ENCODE results near the gene NXF1. TPM values are rescaled to one million over a fixed set of nuclear protein-coding genes. Genes with fewer than 3 reads are reported as not detected.
A peak's percentile ranks its signal among the peaks of the same experiment; 100 is the strongest.

NXF1 gene
- total and polyA plus RNA-seq, 10 of the 15 experiments (the other 5 are each of a cell fraction or from before 2014, with no cell fraction given) = 20.7 to 84.9 (median 40.6) TPM

GRCh38 chr11:62840721-62841360 lies 35.6 kb upstream of the NXF1 start (continued):
- TF ChIP-seq NKRF (conservative IDR thresholded peaks at IDR 0.05) = 0 out of 2 replicates have a peak, but pooled peaks have one; percentile 14
- peak; percentile 66 for TF ChIP-seq SMARCA5 (IDR thresholded peaks at IDR 0.05)

DNA sequence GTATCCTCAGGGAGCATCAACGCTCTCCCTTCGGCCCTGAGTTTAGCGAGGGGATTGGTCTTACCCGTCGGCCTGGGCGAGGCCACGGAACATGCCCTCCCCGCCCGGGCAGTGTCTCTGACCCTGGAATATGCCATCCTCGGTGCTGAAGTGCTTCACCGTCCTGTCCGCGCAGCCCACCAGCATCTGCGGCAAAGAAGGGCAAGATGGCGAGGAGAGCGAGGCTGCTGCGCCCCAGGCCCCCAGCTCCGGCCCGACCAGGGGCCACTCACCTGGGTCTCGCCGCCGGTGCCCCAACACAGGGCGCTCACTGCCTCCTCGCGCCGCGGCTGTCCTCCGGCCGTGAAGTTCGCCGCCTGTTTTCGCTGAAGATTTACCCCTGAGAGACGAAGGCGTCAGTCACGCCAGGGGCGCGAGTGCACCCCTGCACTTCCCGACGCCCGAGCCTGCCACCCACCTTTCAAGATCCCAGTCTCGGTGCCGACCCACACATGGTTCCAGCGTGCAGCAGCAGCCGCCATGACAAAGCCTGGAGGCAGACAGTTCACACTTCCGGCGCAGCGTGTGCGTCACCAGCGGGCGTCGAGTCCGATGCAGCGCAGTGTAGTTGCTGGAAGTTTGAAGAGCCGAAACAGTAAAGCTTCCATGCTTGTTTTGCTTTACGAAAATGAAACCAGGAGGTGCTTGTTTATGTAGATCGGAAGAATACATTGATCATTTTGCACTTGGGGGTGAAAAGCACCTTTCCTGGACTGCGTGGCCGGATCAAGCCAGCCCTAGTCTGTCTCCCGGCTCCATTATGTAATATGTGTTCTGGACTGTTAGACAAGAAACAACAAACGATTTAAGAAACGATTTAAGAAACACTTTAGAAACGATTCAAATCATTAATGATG lies 34.1 kb upstream of the NXF1 start, which contains the start of gene WDR74:
TSS of gene WDR74 (minus strand) at position 541 of the 896 bp plus-strand sequence. CDS start at position 521, 20 bp downstream.
- SMC1A ChIA-PET (ENCODE audit: uncharacterized antibody, unreplicated experiment) = interaction anchor here (0.6 to 3.0 kb wide), 7 partner anchors 17 to 92 kb away, joined by 3 to 36 read pairs (median 4); no protein-coding TSS in a partner anchor
- TF ChIP-seq SIX5 (IDR thresholded peaks at IDR 0.05; ENCODE audit: low read depth, low read length, severe bottlenecking) (peak; percentile 64), SUPT20H (IDR thresholded peaks at IDR 0.05; ENCODE audit: borderline replicate concordance, control insufficient read depth, low read depth, low read length) (no peak), STAT3 (IDR thresholded peaks at IDR 0.05; ENCODE audit: low read depth, low read length) (peak; percentile 74; the same call in 1 of the 2 replicates), POLR2AphosphoS5 (IDR thresholded peaks at IDR 0.05; ENCODE audit: low read length) (peak; percentile 88), SRF (IDR thresholded peaks at IDR 0.05; ENCODE audit: low read depth in 2 of 2, low read length in 2 of 2) (peak; percentile 44 to 94; a peak in 3 of 4 replicates), ZNF384 (IDR thresholded peaks at IDR 0.05; ENCODE audit: borderline replicate concordance, low read depth, low read length) (no peak), ELK1 (IDR thresholded peaks at IDR 0.05; ENCODE audit: low read depth, low read length) (peak; percentile 93), BHLHE40 (IDR thresholded peaks at IDR 0.05; ENCODE audit: borderline replicate concordance in 1 of 2, low read depth in 2 of 2, low read length in 1 of 2) (peak; percentile 54 to 57), HDAC6 (IDR thresholded peaks at IDR 0.05; ENCODE audit: unreplicated experiment) (no peak), HDAC2 (IDR thresholded peaks at IDR 0.05) (0 out of 2 replicates have a peak, but pooled peaks have one; percentile 48), GABPA (IDR thresholded peaks at IDR 0.05; ENCODE audit: low read depth) (peak; percentile 93), RUNX3 (IDR thresholded peaks at IDR 0.05; ENCODE audit: low read length) (peak; percentile 49), ZNF207 (IDR thresholded peaks at IDR 0.05; ENCODE audit: borderline replicate concordance) (peak; percentile 58)
- TF ChIP-seq, protein P1, sequence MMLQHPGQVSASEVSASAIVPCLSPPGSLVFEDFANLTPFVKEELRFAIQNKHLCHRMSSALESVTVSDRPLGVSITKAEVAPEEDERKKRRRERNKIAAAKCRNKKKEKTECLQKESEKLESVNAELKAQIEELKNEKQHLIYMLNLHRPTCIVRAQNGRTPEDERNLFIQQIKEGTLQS (IDR thresholded peaks at IDR 0.05; ENCODE audit: borderline replicate concordance, extremely low read depth, low read depth, low read length) = peak; percentile 88; the same call in 1 of the 2 replicates

More for the DNA sequence above, 34.1 kb upstream of the NXF1 start, which contains the start of gene WDR74:
- under 1% methylated on average over 62 of the region's 62 CpGs for WGBS (ENCODE audit: insufficient coverage, insufficient replicate concordance, low lambda C conversion rate, missing lambda C conversion rate)
- peaks cover 22% of the 10 kb centered on the region for H3K79me2 ChIP-seq (ENCODE audit: control insufficient read depth, insufficient read depth, low read length)
- peak; percentile 93 for DNase-seq (ENCODE audit: low read depth, low spot score)
- peak within 1 kb of the TSS; percentile 99 for H3K27ac ChIP-seq (ENCODE audit: control insufficient read depth, insufficient read depth)
- H2AFZ ChIP-seq (ENCODE audit: control insufficient read depth, low read depth, low read length) = peak within 1 kb of the TSS; percentile 76
- peaks cover 11 to 14% of the 10 kb centered on the region in 2 experiments for H3K36me3 ChIP-seq (ENCODE audit: control insufficient read depth in 2 of 2, insufficient read depth in 2 of 2, low read length in 1 of 2)
- peak; percentile 69 for FAIRE-seq
- peak; percentile 59 for ATAC-seq
- H3K27me3 ChIP-seq (replicated peaks in 1 of 2; ENCODE audit: control insufficient read depth in 2 of 2, insufficient read depth in 2 of 2, low read length in 1 of 2) = no peaks in the 10 kb centered on the region
- peak within 1 kb of the TSS; percentile 79 for H3K4me3 ChIP-seq
- H3K9me3 ChIP-seq (replicated peaks; ENCODE audit: control insufficient read depth, insufficient read depth, low read length) = no peaks in the 10 kb centered on the region
- ChIA-PET POLR2A (interaction anchor here (0.6 to 3.4 kb wide), 10 partner anchors 13 to 175 kb away, joined by 3 to 92 read pairs (median 9); partner anchors contain the start of genes HNRNPUL2, NXF1, SLC3A2 and TTC9C), RAD21 (ENCODE audit: unreplicated experiment) (interaction anchor here (1.3 to 2.9 kb wide), 4 partner anchors 16 to 68 kb away, joined by 3 to 31 read pairs (median 9); partner anchors contain the start of genes TAF6L and TMEM179B), CTCF (interaction anchor here (0.7 to 3.4 kb wide), 4 partner anchors 17 to 53 kb away, joined by 4 to 28 read pairs (median 8); partner anchors contain the start of gene TMEM179B)
- intact Hi-C loops (cut with micrococcal nuclease; ENCODE audit: unreplicated experiment) (loop anchor here (1.0 to 10.0 kb wide), 2 partner anchors 53 to 244 kb away; partner anchors contain the start of gene TUT1), in situ Hi-C loops (cut with MboI) (no loop called here)
- H3K4me1 ChIP-seq (ENCODE audit: control insufficient read depth, insufficient read depth, low read length) = peaks cover 7% of the 10 kb centered on the region
- peak within 1 kb of the TSS; percentile 91 for H3K4me2 ChIP-seq (ENCODE audit: control insufficient read depth, insufficient read depth)
- BruUV-seq (replicated peaks) = TSS peak; percentile 28
- no peaks in the 10 kb centered on the region for H4K20me1 ChIP-seq (ENCODE audit: control insufficient read depth, insufficient read depth)
- H3K9ac ChIP-seq (ENCODE audit: control insufficient read depth, insufficient read depth, low read length) = peak within 1 kb of the TSS; percentile 97
